Type B pancreatic cell (in vitro differentiated cells): ENCODE data around the gene FOSB. TPM values are rescaled to one million over a fixed set of nuclear protein-coding genes. Genes with fewer than 3 reads are reported as not detected.

Experiments
- DNase-seq: peaks from one replicate; pipeline ENCODE4 v3.0.0; 2021; ENCODE audit warnings: mixed read lengths; ENCODE audit not compliant: unreplicated experiment; ENCODE audit errors: extremely low spot score
- H3K27ac Mint-ChIP-seq: 2 replicates; pipeline ENCODE4 v1.8.0; 2021; ENCODE audit warnings: mild to moderate bottlenecking, mixed read lengths
- H3K27me3 Mint-ChIP-seq: 2 replicates; pipeline ENCODE4 v1.8.0; 2021; ENCODE audit warnings: mixed read lengths
- H3K36me3 Mint-ChIP-seq: 2 replicates; pipeline ENCODE4 v1.8.0; 2021; ENCODE audit warnings: mixed read lengths
- H3K4me1 Mint-ChIP-seq: one replicate; pipeline ENCODE4 v1.8.0; 2021; ENCODE audit warnings: mixed read lengths; ENCODE audit not compliant: unreplicated experiment
- H3K4me3 Mint-ChIP-seq: 2 replicates; pipeline ENCODE4 v1.8.0; 2021; ENCODE audit warnings: mild to moderate bottlenecking, mixed read lengths
- H3K9me3 Mint-ChIP-seq: 2 replicates; pipeline ENCODE4 v1.8.0; 2021; ENCODE audit warnings: mixed read lengths
- total RNA-seq: library from RNA; stranded (reverse); gene quantifications from 2 replicates; pipeline ENCODE4 v1.2.1, GENCODE V29; 2021; ENCODE audit warnings: low replicate concordance
- TF ChIP-seq, protein P1 (sequence below): fragments of 200-600 bp; sonication (generic); conservative IDR thresholded peaks from 2 replicates; pipeline ENCODE4 v1.5.0; 2021; ENCODE audit warnings: antibody characterized with exemption, mild to moderate bottlenecking

The FOSB gene
- total RNA-seq, 1 donor from 2014 or later = 28.4 TPM

DNA sequence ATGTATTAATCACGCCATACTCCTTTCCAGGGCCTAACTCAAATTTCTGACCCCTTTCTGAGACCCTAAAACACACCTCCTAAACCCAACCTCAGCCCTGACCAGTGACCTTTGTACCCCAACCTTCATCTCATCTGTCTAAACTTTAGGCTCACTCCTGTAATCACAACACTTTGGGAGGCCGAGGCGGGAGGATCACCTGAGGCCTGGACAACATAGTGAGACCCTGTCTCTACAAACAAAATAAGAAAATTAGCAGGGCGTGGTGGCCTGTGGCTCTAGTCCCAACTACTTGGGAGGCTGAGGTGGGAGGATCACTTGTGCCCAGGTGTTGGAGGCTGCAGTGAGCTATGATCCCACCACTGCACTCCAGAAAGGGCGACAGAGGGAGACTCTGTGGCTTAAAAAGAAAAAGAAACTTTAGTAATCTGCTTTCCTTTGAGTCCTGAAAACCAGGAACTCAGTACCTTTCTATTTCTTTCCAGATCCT lies 24.4 kb downstream of the FOSB start:
- peaks cover 17% of the 10 kb centered on the region for H3K27me3 Mint-ChIP-seq
- TF ChIP-seq, protein P1, sequence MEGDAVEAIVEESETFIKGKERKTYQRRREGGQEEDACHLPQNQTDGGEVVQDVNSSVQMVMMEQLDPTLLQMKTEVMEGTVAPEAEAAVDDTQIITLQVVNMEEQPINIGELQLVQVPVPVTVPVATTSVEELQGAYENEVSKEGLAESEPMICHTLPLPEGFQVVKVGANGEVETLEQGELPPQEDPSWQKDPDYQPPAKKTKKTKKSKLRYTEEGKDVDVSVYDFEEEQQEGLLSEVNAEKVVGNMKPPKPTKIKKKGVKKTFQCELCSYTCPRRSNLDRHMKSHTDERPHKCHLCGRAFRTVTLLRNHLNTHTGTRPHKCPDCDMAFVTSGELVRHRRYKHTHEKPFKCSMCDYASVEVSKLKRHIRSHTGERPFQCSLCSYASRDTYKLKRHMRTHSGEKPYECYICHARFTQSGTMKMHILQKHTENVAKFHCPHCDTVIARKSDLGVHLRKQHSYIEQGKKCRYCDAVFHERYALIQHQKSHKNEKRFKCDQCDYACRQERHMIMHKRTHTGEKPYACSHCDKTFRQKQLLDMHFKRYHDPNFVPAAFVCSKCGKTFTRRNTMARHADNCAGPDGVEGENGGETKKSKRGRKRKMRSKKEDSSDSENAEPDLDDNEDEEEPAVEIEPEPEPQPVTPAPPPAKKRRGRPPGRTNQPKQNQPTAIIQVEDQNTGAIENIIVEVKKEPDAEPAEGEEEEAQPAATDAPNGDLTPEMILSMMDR = no peak
- no peaks in the 10 kb centered on the region for H3K9me3 Mint-ChIP-seq
- no peaks in the 10 kb centered on the region for H3K36me3 Mint-ChIP-seq
- H3K27ac Mint-ChIP-seq = peak overlapping the region; percentile 26
- H3K4me1 Mint-ChIP-seq = peaks cover 18% of the 10 kb centered on the region
- peak overlapping the region; percentile 88 for H3K4me3 Mint-ChIP-seq
- DNase-seq = no peak

DNA sequence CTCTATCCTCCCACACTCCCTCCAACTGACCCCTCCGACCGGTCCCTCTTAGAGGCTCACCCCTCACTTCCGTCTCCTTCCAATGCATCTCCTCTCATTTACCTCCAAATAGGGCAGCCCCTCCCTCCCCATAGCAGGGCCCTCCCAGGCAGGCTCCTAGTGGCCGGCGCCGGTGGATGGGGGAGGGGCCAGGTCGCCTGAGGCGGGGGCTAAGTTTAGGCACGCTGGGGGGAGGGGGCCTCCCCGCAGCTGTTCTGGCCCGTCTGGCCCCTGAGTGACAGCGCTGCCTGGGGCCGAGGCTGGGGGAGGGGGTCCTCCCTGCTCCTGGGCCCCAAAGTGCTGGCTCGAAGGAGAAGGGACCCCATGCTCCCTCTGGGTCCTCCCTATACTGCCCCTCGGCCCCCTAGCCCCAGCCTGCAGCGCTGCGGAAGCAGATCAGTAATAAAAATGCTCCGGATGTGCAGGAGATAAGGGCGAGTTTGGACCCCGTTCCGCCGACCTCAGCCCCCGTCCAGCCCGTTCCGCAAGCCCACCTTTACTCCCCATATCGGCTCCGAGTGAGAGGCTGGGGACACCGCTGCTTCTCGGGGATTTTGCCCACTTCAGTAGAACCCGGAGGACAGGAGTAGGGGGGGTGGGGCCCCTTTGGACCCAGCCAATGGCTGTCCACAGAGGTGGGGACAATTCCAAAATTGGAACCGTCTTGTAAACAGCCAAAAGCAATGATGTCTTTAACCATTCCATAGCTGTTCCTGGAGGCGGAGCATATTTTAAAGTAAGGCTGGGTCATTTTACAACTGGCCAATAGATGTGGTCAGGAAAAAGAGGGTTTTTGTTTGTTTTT lies 25.1 kb downstream of the FOSB start:
- H3K4me1 Mint-ChIP-seq = peaks cover 21% of the 10 kb centered on the region
- H3K27me3 Mint-ChIP-seq = peaks cover 24% of the 10 kb centered on the region

DNA sequence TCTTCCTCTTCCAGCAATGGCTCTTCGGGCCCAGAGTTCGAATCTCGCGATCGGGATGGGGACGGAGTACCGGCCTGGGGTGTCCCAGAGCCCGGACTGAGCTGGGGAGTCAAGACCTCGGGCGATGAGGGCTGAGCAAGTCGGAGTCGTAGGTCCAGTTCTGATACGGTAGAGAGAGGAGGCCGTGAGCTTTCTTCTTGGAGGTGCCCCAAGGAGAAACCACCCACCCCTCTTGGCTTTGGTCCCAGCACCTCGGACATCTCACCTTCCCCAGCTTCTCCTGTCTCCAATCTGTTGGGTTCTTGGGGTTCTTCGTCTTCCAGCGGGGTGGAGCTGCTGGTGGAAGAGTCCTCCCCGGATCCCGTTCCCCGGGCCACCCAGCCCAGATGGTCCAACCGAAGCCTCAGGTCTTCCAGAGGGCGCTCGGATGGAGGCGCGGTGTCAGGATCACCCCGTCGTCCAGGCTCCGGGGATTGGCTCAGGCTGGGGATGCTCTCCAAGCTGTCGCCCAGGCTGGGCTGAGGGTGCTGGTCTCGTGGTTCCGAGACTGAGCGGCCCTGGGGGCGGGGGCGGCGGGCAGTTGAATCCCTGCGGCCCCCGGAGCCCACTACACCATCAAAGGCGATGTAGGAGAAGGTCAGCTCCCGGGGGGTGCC lies 26.6 kb downstream of the FOSB start:
- DNase-seq = no peak
- no peak overlapping the region for H3K27ac Mint-ChIP-seq
- peaks cover 2% of the 10 kb centered on the region for H3K36me3 Mint-ChIP-seq
- TF ChIP-seq, protein P1 = no peak
- H3K4me3 Mint-ChIP-seq = peak overlapping the region; percentile 49
- peaks cover 24% of the 10 kb centered on the region for H3K4me1 Mint-ChIP-seq
- no peaks in the 10 kb centered on the region for H3K9me3 Mint-ChIP-seq
- H3K27me3 Mint-ChIP-seq = peaks cover 34% of the 10 kb centered on the region

More for the DNA sequence above, 25.1 kb downstream of the FOSB start:
- Mint-ChIP-seq H3K4me3 (peak overlapping the region; percentile 88), H3K27ac (peak overlapping the region; percentile 60), H3K9me3 (no peaks in the 10 kb centered on the region), H3K36me3 (no peaks in the 10 kb centered on the region)
- TF ChIP-seq, protein P1 = no peak
- no peak for DNase-seq

DNA sequence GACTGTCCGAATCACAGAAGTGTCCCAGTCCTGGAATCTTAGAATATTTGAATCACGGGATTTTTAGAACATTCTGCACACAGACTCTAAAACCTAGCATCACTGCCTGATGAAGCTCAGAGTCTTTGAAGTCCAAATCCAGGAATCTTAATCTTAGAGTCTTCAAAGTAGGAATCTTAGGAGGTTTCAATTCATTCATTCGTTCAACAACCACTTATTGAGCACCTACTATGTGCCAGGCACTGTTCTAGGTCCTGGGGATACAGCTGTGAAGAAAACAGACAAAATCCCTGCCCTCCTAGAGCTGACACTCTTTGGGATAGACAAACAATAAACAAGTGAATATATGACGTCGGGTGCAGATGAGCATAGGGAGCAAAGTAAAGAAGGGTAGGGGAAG lies 27.4 kb downstream of the FOSB start:
- TF ChIP-seq, protein P1 = no peak
- H3K4me3 Mint-ChIP-seq = peak overlapping the region; percentile 82
- no peak overlapping the region for H3K27ac Mint-ChIP-seq
- H3K4me1 Mint-ChIP-seq = peaks cover 27% of the 10 kb centered on the region
- peaks cover 3% of the 10 kb centered on the region for H3K36me3 Mint-ChIP-seq
- no peaks in the 10 kb centered on the region for H3K9me3 Mint-ChIP-seq
- H3K27me3 Mint-ChIP-seq = peaks cover 41% of the 10 kb centered on the region
- no peak for DNase-seq

DNA sequence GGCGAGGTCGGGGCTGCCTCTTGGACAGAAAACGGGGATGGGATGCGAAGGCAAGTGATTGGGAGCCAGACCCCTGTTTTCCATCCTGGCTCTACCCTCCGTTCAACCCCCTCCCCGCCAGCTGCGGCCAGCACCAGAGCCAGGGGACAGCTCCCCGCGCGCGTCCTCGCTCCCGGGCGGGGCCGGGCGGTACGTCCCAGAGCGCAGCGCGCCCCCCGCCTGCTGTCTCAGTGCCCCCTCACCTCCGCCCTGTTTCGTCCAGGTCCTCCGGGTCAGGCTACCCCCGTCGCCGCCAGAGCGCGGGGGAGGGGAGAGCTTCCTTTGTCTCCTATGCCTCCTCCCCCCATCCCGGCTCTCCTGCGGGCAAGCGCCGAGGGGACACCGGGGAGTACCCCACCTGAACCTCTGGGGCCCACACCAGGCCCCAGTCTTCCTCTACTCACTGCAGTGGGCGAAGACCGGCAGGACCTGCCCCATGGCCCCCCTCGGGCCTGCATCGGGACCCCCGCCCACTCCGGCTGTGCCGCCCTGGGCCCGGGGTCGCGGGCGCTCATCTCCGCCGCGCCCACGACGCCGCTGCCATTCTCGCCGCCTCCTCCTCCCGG lies 28.7 kb downstream of the FOSB start:
- no peaks in the 10 kb centered on the region for H3K9me3 Mint-ChIP-seq
- H3K27ac Mint-ChIP-seq = no peak overlapping the region
- H3K36me3 Mint-ChIP-seq = peaks cover 3% of the 10 kb centered on the region
- H3K27me3 Mint-ChIP-seq = peaks cover 54% of the 10 kb centered on the region
- H3K4me1 Mint-ChIP-seq = peaks cover 27% of the 10 kb centered on the region
- peak overlapping the region; percentile 82 for H3K4me3 Mint-ChIP-seq
- no peak for DNase-seq
- TF ChIP-seq, protein P1 = no peak
